GM15510 (cell line): ENCODE measurements around the gene DPYSL5.

ENCODE experiments used
- POLR2A ChIP-seq: IDR thresholded peaks from 3 replicates; pipeline ENCODE4 v1.6.1; 2011; ENCODE audit warnings: borderline replicate concordance; ENCODE audit not compliant: insufficient read length; ENCODE audit errors: extremely low read depth

DPYSL5 gene

DNA sequence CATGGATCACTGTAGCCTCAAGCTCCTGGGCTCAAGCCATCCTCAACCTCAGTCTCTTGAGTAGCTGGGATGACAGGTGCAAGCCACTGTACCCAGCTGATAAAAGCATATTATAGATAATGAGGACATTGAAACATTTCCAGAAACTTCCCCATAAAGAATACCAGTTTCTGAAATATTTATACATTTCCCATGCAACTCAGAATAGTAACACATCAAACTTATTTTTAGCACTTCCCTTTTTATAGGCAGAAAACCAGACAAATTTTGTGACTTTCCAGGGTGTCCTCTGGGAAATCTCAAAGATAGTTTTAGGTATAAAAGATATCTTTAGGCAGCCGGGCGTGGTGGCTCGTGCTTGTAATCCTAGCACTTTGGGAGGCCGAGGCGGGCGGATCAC, 25.1 kb upstream of the DPYSL5 start:
- no peak for TF ChIP-seq POLR2A

DNA sequence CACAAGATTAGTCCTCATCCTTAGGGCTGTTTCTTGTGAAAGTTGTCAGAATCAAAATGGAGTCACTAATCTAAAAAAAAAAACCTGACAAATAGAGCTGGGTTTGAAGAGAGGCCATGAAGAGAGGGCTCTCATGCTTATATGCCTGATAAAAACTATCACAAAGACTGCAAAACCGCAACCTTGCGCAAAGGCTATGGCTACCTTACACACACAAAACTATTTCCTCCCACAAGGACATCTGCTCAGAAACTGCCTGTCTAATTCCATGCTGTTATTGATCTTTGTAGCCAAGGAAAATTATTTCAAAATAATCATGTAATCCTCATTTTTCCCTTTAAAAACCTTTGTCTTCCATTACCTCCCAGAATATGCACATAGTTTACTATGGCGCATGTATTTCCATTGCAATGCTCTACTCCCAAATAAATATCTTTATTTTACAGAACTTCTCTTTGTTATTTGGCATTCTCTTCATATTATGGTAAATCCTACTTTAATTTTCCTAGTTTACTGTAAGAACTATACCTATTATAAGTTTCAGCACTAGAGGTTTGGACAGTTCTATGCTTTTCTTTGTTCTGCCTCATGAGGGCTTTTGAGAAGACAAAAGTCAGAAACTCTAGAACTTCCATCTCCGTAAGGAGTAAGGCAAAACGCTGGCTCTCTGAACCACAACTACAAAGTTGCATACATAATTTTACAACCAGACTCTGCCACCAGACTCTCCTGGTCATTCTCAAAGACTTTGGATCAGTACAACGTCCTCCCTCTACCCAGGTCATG, 9.6 kb upstream of the DPYSL5 start:
- TF ChIP-seq POLR2A: no peak

DNA sequence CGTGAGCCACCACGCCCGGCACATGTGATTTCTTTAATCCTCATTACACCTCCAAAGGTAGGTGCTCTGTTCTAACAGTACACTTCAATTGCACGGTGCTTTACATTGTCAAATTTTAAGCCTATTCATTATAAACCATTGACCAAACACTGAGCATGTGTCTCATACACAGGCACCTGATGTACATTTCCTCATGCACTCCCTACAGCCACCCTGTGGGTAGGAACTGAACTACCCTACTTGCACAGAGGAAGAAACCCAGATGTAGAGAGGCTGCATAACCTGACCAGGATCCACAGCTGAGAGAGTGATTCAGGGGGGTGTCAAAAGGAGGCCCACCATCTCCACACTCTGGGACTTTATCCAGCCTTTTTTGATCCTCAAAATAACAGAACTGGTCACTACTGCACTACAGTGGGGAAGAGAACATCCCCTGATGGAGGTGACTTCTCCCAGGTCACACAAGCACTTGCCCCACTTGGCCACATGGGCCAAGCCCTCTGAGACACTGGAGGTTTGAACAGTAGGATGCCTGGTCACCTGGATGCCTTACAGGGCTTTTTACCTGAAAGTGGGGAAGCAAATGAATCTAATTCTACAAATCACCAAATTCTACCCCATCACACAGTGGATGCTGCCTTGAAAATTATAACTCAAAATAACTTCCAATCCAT, 6.9 kb upstream of the DPYSL5 start:
- TF ChIP-seq POLR2A: no peak

DNA sequence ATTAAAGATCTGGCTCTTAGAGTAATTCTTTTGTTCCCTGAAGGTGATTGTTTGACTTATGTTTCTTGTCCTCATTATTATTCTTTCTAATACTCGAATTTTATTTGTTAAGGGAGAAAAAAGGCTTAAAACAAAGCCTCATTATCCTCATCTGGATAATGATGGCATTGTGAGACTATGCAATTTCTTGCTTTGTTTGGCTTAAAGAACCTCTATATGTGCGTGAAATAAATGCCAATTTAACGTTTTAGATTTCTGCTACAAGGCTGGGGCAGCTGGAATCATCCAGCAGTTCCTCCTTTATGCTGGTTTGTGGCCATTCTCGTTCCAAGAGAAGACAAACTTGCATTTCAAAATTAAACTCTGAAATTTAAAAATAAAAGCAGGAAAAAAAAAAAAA, 4.9 kb upstream of the DPYSL5 start:
- TF ChIP-seq POLR2A: no peak

DNA sequence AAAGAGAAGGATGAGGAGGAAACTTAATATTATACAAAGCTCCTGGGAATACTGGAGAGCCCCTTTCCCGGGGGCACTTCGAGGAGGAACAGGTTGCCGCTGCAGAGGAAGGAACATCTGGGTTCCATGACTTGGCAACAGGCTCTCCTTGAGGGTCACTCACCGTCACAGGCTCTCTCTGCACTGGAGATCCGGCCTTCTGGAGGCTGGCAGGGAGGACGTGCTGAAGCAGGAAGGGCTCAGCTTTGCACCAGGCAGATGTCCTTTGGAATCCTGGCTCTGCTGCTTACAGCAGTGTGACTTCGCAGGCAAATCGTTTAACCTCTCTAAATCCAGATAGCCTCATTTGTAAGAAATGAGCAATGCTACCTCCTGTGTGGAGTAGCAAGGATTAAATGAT, 2.9 kb upstream of the DPYSL5 start:
- TF ChIP-seq POLR2A: no peak

DNA sequence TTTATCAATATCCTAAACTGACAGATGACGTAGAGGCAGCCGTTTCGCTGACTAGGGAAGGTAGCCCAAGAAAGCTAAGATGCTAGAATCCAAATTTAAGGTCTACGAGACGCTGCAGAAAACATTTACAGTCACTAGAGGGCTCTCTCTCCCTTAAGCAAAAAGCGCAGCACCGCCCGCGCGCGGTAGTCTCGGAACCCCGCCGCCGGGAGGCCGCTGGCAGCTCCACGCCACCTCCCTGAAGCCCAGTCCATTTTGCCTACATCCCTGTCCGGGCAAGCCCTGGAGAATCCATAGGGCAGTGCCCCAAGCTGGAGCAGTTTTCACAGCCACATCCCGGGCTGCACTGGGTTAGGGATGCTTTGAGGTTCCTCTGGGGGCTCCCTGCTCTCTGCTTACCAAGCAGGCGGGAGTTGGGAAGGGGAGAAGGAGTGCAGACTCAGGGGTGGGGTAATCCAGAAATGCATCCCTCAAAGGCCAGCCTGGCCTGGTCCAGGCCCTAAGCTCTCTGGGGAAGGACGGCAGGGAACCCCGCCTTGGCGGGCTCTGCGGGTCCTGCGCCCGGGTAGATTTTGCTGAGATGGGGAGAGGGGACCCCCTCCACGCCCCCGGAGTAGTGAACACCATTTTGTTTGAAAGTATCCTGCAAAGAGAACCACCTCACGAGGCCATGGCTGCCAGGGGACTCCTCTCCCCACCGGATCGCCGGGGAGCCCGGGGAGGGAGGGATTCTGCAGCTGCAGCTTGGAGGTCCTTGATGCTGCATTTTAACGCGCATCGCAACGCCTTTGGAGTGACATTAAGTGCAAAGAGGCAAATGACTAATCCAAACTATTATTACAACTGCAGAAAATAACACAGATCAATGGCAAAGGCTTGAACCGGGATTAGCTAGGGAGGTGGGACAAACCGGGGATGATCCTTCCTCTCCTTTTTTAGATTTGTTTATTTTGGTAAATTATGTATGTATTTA, 1.3 kb upstream of the DPYSL5 start:
- no peak for TF ChIP-seq POLR2A

DNA sequence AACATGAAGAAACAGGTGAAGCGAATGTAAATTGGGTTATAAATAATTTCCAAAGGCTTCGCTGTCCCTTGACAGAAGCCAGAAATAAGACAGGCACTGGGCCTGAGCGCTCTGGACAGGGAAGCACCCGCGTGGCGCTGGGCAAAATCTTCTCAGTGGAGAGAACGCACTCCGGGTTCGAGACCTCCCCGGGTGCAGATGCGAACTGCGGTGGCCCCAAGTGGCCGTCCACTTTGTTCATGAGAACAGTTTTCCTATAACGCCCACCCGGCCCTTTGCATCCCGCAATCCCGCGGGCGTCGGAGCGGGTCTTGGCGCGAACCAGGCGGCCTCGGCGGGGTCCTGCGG, 651 bp upstream of the DPYSL5 start:
- no peak for TF ChIP-seq POLR2A

DNA sequence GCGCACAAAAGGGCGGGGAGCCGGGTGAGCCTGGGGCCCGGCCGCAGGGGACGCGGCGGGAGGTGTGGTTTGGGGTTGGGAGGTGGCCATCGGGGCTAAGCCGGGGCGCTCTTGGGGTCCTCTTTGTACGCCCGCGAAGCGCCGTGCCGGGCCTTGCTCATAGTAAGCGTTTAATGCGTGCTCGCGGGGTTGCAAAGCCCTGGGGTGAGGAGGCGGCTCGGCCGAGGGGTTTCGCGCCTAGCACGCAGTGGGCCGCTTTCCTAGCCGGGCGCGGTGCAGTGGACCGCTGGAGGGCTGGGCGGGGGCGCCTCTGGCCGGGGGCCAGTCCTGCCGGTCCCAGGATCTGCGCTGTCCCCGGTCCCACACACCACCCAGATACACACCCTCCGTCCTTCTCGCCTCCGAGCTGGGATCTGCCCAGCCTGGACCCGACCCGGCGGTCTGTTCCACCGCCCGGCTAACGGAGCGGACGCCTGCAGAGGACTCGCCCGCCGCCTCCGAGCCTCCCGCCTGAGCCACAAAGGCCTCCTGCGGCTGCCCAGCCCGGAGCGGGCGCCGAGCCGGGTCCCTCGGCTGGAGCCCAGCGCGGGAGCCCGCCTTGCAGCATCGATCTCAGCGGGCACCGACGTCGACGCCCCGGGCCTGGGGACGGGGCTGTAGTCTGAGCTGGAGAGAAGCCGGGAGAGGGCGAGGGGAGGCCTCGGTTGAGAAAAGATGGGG, 564 bp downstream of the DPYSL5 start:
- no peak for TF ChIP-seq POLR2A

DNA sequence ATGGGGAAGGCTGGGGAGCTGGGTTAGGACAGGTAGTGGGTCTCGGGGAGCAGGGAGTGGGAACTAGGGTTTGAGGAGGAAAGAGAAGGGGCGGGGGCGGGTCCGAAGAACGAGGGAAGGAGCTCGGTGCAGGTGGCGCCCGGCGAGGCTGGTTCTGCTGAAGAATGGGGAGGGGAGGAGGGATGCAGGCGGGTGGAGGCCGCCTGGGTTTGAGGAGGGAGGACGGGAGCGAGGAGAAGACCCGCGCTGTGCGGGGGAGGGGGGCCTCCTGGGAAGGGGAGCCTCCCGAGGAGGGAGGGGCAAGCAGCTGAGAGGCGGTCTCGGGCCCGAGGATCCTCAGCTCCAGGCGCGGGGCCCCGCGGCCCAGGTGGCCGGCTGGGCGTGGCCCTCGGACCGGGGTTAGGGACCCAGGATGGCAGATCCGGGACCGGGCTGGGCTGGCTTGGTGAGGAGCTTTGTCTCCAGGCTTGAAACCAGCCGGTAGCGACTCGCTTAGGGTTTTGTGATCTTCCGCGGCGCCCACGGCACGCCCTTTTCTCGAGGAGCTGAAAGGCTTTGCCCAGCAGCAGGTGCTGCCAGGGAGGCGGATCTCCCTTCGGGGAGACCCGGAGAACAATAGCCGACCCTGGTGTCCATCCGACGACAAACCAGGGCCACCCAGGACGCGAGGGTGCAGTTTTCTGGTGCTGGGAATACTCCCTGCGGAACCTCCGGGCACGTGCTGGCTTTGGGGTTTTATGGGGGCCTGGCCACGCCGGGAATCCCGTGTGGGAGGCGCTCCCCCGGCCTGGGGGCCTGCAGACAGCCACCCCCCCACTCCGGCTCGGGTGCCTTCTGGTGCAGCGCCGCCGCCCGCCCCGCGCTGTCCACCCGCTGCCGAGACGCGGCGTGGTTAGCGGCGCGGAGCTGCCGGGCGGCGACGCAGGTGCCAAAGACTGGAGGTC, 1.4 kb downstream of the DPYSL5 start:
- TF ChIP-seq POLR2A: no peak

DNA sequence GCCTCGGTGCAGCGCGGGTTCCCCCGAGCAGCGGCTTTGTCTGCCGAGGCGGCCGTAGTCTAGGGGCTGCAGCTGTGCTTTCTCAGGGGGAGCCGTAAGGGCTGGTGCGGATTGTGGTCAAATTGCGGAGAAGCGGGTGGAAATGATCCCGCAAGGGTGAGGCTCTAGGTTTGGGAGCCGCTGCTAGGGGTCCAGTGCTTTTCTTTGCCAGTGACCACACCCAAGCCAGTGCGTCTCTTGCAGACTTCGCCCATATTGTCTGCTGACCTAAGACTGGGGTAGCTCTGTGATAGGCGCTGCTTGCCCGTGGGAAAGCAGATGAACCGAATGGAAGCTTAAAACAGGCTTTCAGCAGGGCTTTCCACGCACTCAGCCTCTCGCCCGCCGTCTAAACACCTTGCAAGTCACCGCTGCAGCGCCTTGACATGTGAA, 2.1 kb downstream of the DPYSL5 start:
- TF ChIP-seq POLR2A: no peak

DNA sequence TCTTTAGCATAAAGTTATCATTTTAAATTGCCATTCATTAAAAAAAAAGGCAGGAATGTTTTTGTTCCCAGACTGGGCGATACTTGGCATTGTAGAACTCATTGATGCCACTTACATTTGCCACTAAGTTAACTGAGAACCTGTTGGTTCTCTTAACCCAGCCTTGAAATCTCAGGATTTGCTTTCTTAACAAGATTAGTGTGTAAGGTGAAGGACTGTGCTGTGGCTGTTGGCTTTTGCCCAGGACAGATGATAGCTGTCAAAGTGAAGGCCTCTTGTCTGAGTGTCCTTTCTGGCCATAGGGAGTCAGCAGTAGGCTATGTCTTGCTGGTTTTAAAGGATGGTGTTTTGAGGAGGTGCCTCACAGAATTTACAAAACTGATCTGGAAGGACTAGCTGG, 2.6 kb downstream of the DPYSL5 start:
- no peak for TF ChIP-seq POLR2A

DNA sequence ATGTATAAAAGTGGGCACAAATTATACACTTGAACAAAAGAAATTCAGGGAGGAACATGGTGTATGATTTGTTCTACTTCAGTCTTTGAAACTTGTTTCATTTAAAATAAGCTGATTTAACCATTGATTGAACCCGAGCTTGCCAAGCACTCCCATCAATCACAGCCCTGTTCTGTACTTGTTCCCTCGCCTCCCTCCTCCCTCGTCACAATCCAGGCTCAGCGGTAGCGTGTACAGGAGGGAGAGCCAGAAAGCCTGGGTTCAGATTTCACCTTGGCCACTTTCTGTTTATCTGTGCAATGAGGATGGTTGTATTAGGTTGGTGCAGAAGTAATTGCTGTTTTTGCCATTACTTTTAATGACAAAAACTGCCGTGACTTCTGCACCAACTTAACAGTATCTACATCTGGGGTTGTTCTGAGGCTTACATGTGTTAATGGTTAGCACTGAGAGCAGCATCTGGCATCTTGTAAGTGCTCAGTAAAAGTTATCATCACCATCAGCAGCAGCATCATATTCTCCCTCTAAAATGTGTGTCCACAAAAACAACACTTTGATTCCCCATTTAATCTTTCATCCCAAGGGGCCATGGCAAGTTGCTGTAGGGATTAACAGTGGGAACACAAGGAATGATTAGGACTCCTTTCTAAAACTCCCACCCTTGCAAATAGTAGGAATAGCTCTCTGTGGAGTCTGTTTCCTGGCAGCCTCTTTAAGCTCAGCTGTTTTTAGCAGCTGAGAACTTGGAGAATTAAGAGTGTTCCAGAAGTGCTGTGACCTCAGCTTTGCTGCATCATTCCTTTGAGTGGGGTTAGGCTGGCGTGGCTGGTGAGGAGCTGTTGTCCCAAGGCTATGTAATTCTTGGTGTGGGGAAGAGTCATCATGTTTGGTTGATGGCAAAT, 4.7 kb downstream of the DPYSL5 start:
- TF ChIP-seq POLR2A: no peak
